Neural progenitor cell (in vitro differentiated cells): Measurements from ENCODE around the gene SLBP. TPM values are rescaled to one million over a fixed set of nuclear protein-coding genes. Genes with fewer than 3 reads are reported as not detected.

Experiments used
- DNase-seq: peaks from one replicate; pipeline ENCODE4 v3.0.0-alpha.2; 2016; ENCODE audit warnings: low spot score
- H2AFZ ChIP-seq: fragments of 200-600 bp; sonication (generic); replicated peaks from 2 replicates; pipeline ENCODE4 v1.6.1; 2016; ENCODE audit warnings: antibody characterized with exemption
- H3F3A ChIP-seq: fragments of 200-600 bp; sonication (generic); 2 replicates; pipeline ENCODE4 v1.6.1; 2016; ENCODE audit warnings: antibody characterized with exemption, low read depth
- H3K27ac ChIP-seq: fragments of 200-600 bp; sonication (generic); 2 replicates; pipeline ENCODE4 v1.5.1; 2016; ENCODE audit warnings: mild to moderate bottlenecking
- H3K27me3 ChIP-seq: fragments of 200-600 bp; sonication (generic); 2 replicates; pipeline ENCODE4 v1.6.1; 2016; ENCODE audit warnings: mild to moderate bottlenecking, moderate library complexity
- H3K36me3 ChIP-seq: fragments of 200-600 bp; sonication (generic); 2 replicates; pipeline ENCODE4 v1.5.1; 2016
- H3K4me1 ChIP-seq: fragments of 200-600 bp; sonication (generic); 2 replicates; pipeline ENCODE4 v1.6.1; 2016; ENCODE audit warnings: mixed run types
- H3K4me2 ChIP-seq: fragments of 200-600 bp; sonication (generic); 2 replicates; pipeline ENCODE4 v1.6.1; 2016
- H3K4me3 ChIP-seq: fragments of 200-600 bp; sonication (generic); 2 replicates; pipeline ENCODE4 v1.5.1; 2016
- H3K79me2 ChIP-seq: fragments of 200-600 bp; sonication (generic); 2 replicates; pipeline ENCODE4 v1.6.1; 2016; ENCODE audit warnings: low read depth
- H3K9ac ChIP-seq: fragments of 200-600 bp; sonication (generic); 2 replicates; pipeline ENCODE4 v1.6.1; 2016
- H3K9me3 ChIP-seq: fragments of 200-600 bp; sonication (generic); 2 replicates; pipeline ENCODE4 v1.5.1; 2016; ENCODE audit warnings: low read depth
- H4K20me1 ChIP-seq: fragments of 200-600 bp; sonication (generic); 2 replicates; pipeline ENCODE4 v1.6.1; 2016; ENCODE audit warnings: low read depth
- H3K27ac Mint-ChIP-seq: 3 replicates; pipeline ENCODE4 v1.8.0; 2021; ENCODE audit warnings: mixed read lengths
- H3K27me3 Mint-ChIP-seq: 2 replicates; pipeline ENCODE4 v1.8.0; 2022; ENCODE audit warnings: low read depth, mild to moderate bottlenecking, inconsistent platforms, moderate library complexity, mixed read lengths; ENCODE audit not compliant: insufficient read depth
- H3K36me3 Mint-ChIP-seq: 3 replicates; pipeline ENCODE4 v1.8.0; 2021; ENCODE audit warnings: mixed read lengths
- H3K4me1 Mint-ChIP-seq: 3 replicates; pipeline ENCODE4 v1.8.0; 2021; ENCODE audit warnings: mixed read lengths
- H3K4me3 Mint-ChIP-seq: 3 replicates; pipeline ENCODE4 v1.8.0; 2021; ENCODE audit warnings: mild to moderate bottlenecking, moderate library complexity, mixed read lengths
- H3K9me3 Mint-ChIP-seq: 3 replicates; pipeline ENCODE4 v1.8.0; 2020; ENCODE audit warnings: mixed read lengths
- EZH2 ChIP-seq: fragments of 200-600 bp; sonication (generic); IDR thresholded peaks from 2 replicates; pipeline ENCODE4 v1.6.1; 2017; ENCODE audit warnings: antibody characterized with exemption, mild to moderate bottlenecking, moderate library complexity
- EZH2phosphoT487 ChIP-seq: fragments of 200-600 bp; sonication (generic); IDR thresholded peaks from 2 replicates; pipeline ENCODE4 v1.6.1; 2017; ENCODE audit warnings: antibody characterized with exemption
- total RNA-seq: library from RNA; depleted of rRNA; stranded (reverse); fragments of >200 nt; gene quantifications from 2 replicates; pipeline ENCODE4 v1.2.3, GENCODE V29; 2015; ENCODE audit warnings: low replicate concordance
- TF ChIP-seq, protein P1 (sequence below): fragments of 200-600 bp; sonication (generic); IDR thresholded peaks from 2 replicates; pipeline ENCODE4 v1.5.1; 2017; ENCODE audit warnings: antibody characterized with exemption, mild to moderate bottlenecking

The SLBP gene
- total RNA-seq, 1 donor from 2014 or later, result 119 TPM

DNA sequence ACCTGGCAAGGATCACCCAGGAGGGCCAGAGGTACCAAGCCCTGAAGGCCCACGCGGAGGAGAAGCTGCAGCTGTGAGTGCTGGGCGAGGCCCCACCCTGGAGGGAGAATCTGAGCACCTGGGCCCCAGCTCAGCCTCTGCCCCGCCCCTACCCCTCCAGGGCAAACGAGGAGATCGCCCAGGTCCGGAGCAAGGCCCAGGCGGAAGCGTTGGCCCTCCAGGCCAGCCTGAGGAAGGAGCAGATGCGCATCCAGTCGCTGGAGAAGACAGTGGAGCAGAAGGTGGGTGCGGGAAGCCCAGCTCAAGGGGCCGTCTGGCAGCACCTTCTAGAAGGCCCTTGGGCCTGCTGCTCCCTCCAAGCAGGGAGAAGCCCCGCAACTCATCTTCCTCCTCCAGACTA is 32.4 kb upstream of the SLBP start:
- H3K4me3 ChIP-seq, result no peak overlapping the region
- H3K4me3 Mint-ChIP-seq, result no peak overlapping the region
- H3K36me3 ChIP-seq, result no peaks in the 10 kb centered on the region

DNA sequence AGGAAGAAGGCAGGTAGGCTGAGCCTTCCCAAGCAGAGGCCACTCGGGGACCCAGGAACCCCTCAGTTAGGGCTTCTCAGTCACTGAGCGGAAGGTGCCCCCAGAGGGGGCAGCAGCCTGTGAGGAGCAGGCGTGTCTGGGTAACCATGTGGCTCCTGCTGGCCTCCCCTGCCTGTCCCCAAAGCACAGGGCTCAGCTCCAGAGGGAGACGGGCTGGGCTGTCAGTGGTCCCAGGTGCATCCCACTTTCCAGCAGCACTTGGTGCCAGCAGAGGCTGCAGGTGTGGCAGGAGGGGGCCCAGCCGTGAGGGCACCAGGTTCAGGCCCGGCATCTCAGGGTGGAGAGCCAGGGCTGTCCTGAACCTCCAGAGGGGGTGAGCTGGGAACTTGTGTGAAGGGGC is 31.9 kb upstream of the SLBP start:
- Histone ChIP-seq H3K27ac (no peak overlapping the region), H3K36me3 (no peaks in the 10 kb centered on the region), H3K27me3 (peaks cover 6% of the 10 kb centered on the region), H3K79me2 (no peaks in the 10 kb centered on the region), H4K20me1 (peaks cover 27% of the 10 kb centered on the region), H3K4me1 (peaks cover 10% of the 10 kb centered on the region), H3F3A (peaks cover 34% of the 10 kb centered on the region), H3K4me3 (no peak overlapping the region), H2AFZ (no peak overlapping the region), H3K9ac (no peak overlapping the region), H3K4me2 (no peak overlapping the region), H3K9me3 (no peaks in the 10 kb centered on the region)
- TF ChIP-seq, protein P1, sequence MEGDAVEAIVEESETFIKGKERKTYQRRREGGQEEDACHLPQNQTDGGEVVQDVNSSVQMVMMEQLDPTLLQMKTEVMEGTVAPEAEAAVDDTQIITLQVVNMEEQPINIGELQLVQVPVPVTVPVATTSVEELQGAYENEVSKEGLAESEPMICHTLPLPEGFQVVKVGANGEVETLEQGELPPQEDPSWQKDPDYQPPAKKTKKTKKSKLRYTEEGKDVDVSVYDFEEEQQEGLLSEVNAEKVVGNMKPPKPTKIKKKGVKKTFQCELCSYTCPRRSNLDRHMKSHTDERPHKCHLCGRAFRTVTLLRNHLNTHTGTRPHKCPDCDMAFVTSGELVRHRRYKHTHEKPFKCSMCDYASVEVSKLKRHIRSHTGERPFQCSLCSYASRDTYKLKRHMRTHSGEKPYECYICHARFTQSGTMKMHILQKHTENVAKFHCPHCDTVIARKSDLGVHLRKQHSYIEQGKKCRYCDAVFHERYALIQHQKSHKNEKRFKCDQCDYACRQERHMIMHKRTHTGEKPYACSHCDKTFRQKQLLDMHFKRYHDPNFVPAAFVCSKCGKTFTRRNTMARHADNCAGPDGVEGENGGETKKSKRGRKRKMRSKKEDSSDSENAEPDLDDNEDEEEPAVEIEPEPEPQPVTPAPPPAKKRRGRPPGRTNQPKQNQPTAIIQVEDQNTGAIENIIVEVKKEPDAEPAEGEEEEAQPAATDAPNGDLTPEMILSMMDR, result no peak
- TF ChIP-seq EZH2phosphoT487 (no peak), EZH2 (no peak)
- Mint-ChIP-seq H3K27me3 (peaks cover 4% of the 10 kb centered on the region), H3K4me3 (no peak overlapping the region), H3K36me3 (peaks cover 18% of the 10 kb centered on the region), H3K27ac (no peak overlapping the region), H3K9me3 (no peaks in the 10 kb centered on the region), H3K4me1 (no peaks in the 10 kb centered on the region)
- DNase-seq, result no peak

More for the DNA sequence above, 32.4 kb upstream of the SLBP start:
- TF ChIP-seq EZH2, result no peak
- no peak for TF ChIP-seq EZH2phosphoT487
- TF ChIP-seq, protein P1, result no peak
- H3K9me3 Mint-ChIP-seq, result no peaks in the 10 kb centered on the region
- Histone ChIP-seq H4K20me1 (peaks cover 27% of the 10 kb centered on the region), H3K9ac (no peak overlapping the region), H2AFZ (no peak overlapping the region), H3K79me2 (no peaks in the 10 kb centered on the region), H3K27me3 (peaks cover 6% of the 10 kb centered on the region), H3K4me2 (no peak overlapping the region), H3K4me1 (peaks cover 10% of the 10 kb centered on the region), H3K27ac (no peak overlapping the region), H3F3A (peaks cover 36% of the 10 kb centered on the region), H3K9me3 (no peaks in the 10 kb centered on the region)
- peaks cover 2% of the 10 kb centered on the region for H3K27me3 Mint-ChIP-seq
- H3K27ac Mint-ChIP-seq, result no peak overlapping the region
- no peaks in the 10 kb centered on the region for H3K4me1 Mint-ChIP-seq
- H3K36me3 Mint-ChIP-seq, result peaks cover 17% of the 10 kb centered on the region
- DNase-seq, result no peak

DNA sequence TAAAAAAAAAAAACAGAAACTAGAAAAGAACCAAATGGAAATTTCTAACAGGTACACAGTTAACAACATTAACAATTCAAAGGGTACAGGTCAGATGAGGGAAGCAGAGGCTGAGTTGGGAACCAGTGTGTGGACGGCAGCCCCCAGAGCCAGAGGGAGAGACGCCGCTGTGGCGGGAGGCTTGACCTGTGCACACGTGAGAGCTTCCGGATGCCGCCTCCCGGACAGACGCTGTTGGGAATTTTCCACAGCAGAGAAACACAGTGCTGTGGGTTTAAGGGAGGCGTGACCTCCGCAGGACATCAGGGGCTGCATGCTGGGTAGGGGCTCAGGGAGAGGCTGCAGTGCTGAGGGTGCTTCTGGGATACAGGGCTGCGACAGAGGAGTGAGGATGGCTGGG is 31.4 kb upstream of the SLBP start:
- no peaks in the 10 kb centered on the region for H3K9me3 ChIP-seq
- H3K4me2 ChIP-seq, result no peak overlapping the region
- H3K36me3 Mint-ChIP-seq, result peaks cover 22% of the 10 kb centered on the region
- H4K20me1 ChIP-seq, result peaks cover 27% of the 10 kb centered on the region
- H3F3A ChIP-seq, result peaks cover 34% of the 10 kb centered on the region
- DNase-seq, result no peak
- no peaks in the 10 kb centered on the region for H3K4me1 Mint-ChIP-seq
- H3K27ac Mint-ChIP-seq, result no peak overlapping the region
- no peaks in the 10 kb centered on the region for H3K36me3 ChIP-seq
- H3K79me2 ChIP-seq, result no peaks in the 10 kb centered on the region
- H3K4me3 Mint-ChIP-seq, result no peak overlapping the region
- no peak overlapping the region for H3K27ac ChIP-seq
- no peaks in the 10 kb centered on the region for H3K9me3 Mint-ChIP-seq
- peaks cover 10% of the 10 kb centered on the region for H3K4me1 ChIP-seq
- H3K27me3 Mint-ChIP-seq, result peaks cover 8% of the 10 kb centered on the region
- no peak overlapping the region for H3K4me3 ChIP-seq
- no peak overlapping the region for H2AFZ ChIP-seq
- H3K27me3 ChIP-seq, result peaks cover 6% of the 10 kb centered on the region
- TF ChIP-seq EZH2phosphoT487 (no peak), EZH2 (no peak)
- TF ChIP-seq, protein P1, result no peak
- H3K9ac ChIP-seq, result no peak overlapping the region
